Liver (tissue), 9 donors: ENCODE data around the gene RHOG. TPM values are rescaled to one million over a fixed set of nuclear protein-coding genes. Genes with fewer than 3 reads are reported as not detected.

Source experiments
- DNase-seq: peaks from one replicate; pipeline ENCODE4 v3.0.0-alpha.2; 2017; ENCODE audit warnings: low spot score
- H3K27ac ChIP-seq, 2 donors: one replicate each; pipeline ENCODE4 v1.7.0; 2013; ENCODE audit warnings: inconsistent platforms in 2 of 2, low read length in 2 of 2, control low read depth in 1 of 2, low read depth in 1 of 2, mild to moderate bottlenecking in 1 of 2
- H3K27me3 ChIP-seq, 4 donors: one replicate each; pipeline versions ENCODE4 v1.6.1 to v1.7.0; 2013; ENCODE audit warnings: low read length in 3 of 4, inconsistent platforms in 1 of 4, mild to moderate bottlenecking in 1 of 4, moderate library complexity in 1 of 4; ENCODE audit not compliant: control insufficient read depth in 4 of 4, insufficient read depth in 4 of 4
- H3K36me3 ChIP-seq, 4 donors: one replicate each; pipeline versions ENCODE4 v1.6.1 to v1.7.0; 2013; ENCODE audit warnings: low read length in 3 of 4, mild to moderate bottlenecking in 3 of 4, low read depth in 1 of 4, moderate library complexity in 1 of 4; ENCODE audit not compliant: control insufficient read depth in 4 of 4, insufficient read depth in 3 of 4
- H3K4me1 ChIP-seq, 4 donors: one replicate each; pipeline versions ENCODE4 v1.6.1 to v1.7.0; 2013; ENCODE audit warnings: low read length in 3 of 4, mild to moderate bottlenecking in 3 of 4, moderate library complexity in 1 of 4; ENCODE audit not compliant: control insufficient read depth in 4 of 4, insufficient read depth in 4 of 4
- H3K4me3 ChIP-seq, 3 donors: one replicate each; pipeline versions ENCODE4 v1.6.1 to v1.7.0; 2013; ENCODE audit warnings: low read length in 3 of 3, control low read depth in 1 of 3, low read depth in 1 of 3, mild to moderate bottlenecking in 1 of 3
- H3K9ac ChIP-seq, 2 donors: one replicate each; pipeline ENCODE4 v1.7.0; 2013; ENCODE audit warnings: low read length in 2 of 2, mild to moderate bottlenecking in 2 of 2, moderate library complexity in 2 of 2, control low read depth in 1 of 2, low read depth in 1 of 2
- H3K9me3 ChIP-seq, 4 donors: one replicate each; pipeline versions ENCODE4 v1.6.1 to v1.7.0; 2013; ENCODE audit warnings: low read length in 3 of 4; ENCODE audit not compliant: control insufficient read depth in 4 of 4
- ATF3 ChIP-seq: IDR thresholded peaks from 2 replicates; pipeline ENCODE4 v1.6.1; 2016; ENCODE audit warnings: antibody characterized with exemption
- EGR1 ChIP-seq, 2 donors: IDR thresholded peaks; 2 replicates each; pipeline ENCODE4 v1.6.1; 2016 to 2018; ENCODE audit warnings: antibody characterized with exemption in 2 of 2, low read depth in 2 of 2
- FOXA1 ChIP-seq: IDR thresholded peaks from 2 replicates; pipeline ENCODE4 v1.6.1; 2016; ENCODE audit warnings: antibody characterized with exemption
- FOXA2 ChIP-seq: IDR thresholded peaks from 2 replicates; pipeline ENCODE4 v1.6.1; 2016; ENCODE audit warnings: antibody characterized with exemption
- GABPA ChIP-seq, 2 donors: IDR thresholded peaks in 1 of 2; conservative IDR thresholded peaks in 1 of 2; 2 replicates each; pipeline ENCODE4 v1.6.1; 2016; ENCODE audit warnings: antibody characterized with exemption in 2 of 2, mild to moderate bottlenecking in 1 of 2, moderate library complexity in 1 of 2
- HNF4A ChIP-seq, 2 donors: conservative IDR thresholded peaks; 2 replicates each; pipeline ENCODE4 v1.6.1; 2016; ENCODE audit warnings: antibody characterized with exemption in 2 of 2, mild to moderate bottlenecking in 2 of 2
- HNF4G ChIP-seq: IDR thresholded peaks from 2 replicates; pipeline ENCODE4 v1.6.1; 2016; ENCODE audit warnings: antibody characterized with exemption
- RAD21 ChIP-seq, 2 donors: IDR thresholded peaks; 2 replicates each; pipeline ENCODE4 v1.6.1; 2016; ENCODE audit warnings: antibody characterized with exemption in 2 of 2, mild to moderate bottlenecking in 2 of 2
- RXRA ChIP-seq, 2 donors: IDR thresholded peaks; 2 replicates each; pipeline ENCODE4 v1.6.1; 2017 to 2018; ENCODE audit warnings: antibody characterized with exemption in 2 of 2, mild to moderate bottlenecking in 1 of 2
- SP1 ChIP-seq: IDR thresholded peaks from 2 replicates; pipeline ENCODE4 v1.6.1; 2018; ENCODE audit warnings: antibody characterized with exemption, mild to moderate bottlenecking
- YY1 ChIP-seq: IDR thresholded peaks from 2 replicates; pipeline ENCODE4 v1.6.1; 2016; ENCODE audit warnings: antibody characterized with exemption, mild to moderate bottlenecking
- ZBTB33 ChIP-seq: IDR thresholded peaks from 2 replicates; pipeline ENCODE4 v1.6.1; 2016; ENCODE audit warnings: antibody characterized with exemption
- WGBS: extraction: QIAGEN DNeasy Blood & Tissue Kit; methylation state at CpG from one replicate; pipeline ENCODE4 v1.1.7; 2013; 5-methylcytosine and 5-hydroxymethylcytosine counted together
- polyA plus RNA-seq, 2 donors: library from polyadenylated mRNA; stranded (reverse) in 1 of 2; unstranded in 1 of 2; fragments of 200-250 nt in 1 of 2; fragments of >200 nt in 1 of 2; fragmentation: Nextera tagmentation in 1 of 2; extraction: Ambion mirVana in 1 of 2; gene quantifications; one replicate each; pipeline versions ENCODE4 v1.2.1 to v1.2.3, GENCODE V29; 2013 to 2015
- total RNA-seq, 2 donors: library from RNA; depleted of rRNA; stranded (reverse); fragments of >200 nt; gene quantifications; one replicate each; pipeline ENCODE4 v1.2.3, GENCODE V29; 2014
- donor health status: healthy.
- donor health status: healthy.
- donor health status: healthy.
- donor health status: healthy.
- donor health status: healthy.

Gene RHOG
- total RNA-seq, result 10 to 100 TPM in 1 of 2 donors, 1 to 10 TPM in 1; 7.4 to 13.8 TPM
- polyA plus RNA-seq, result 10 to 100 TPM; 21.9 to 32.9 TPM

GRCh38 chr11:3840870-3841425, at the start of gene RHOG:
TSS of gene RHOG (minus strand) at chr11:3840959. CDS start at chr11:3828138, 12,821 bp downstream.
- 1% methylated on average over 42 of the region's 42 CpGs for WGBS

GRCh38 chr11:3890014-3890413, 49.3 kb upstream of the RHOG start:
- H3K36me3 ChIP-seq, result peaks cover 0 to 2% (median 0%) of the 10 kb centered on the region in 4 donors
- H3K9me3 ChIP-seq, result no peaks in the 10 kb centered on the region
- H3K4me3 ChIP-seq, result no peak overlapping the region
- no peak for TF ChIP-seq FOXA1
- TF ChIP-seq RAD21 (IDR thresholded peaks at IDR 0.05), result peak in 1 of 2 donors; percentile 41
- no peak for TF ChIP-seq ZBTB33
- peak; percentile 81 to 85 for TF ChIP-seq HNF4A (conservative IDR thresholded peaks at IDR 0.05)
- no peak for TF ChIP-seq FOXA2
- peak; percentile 17 for TF ChIP-seq SP1
- TF ChIP-seq RXRA (IDR thresholded peaks at IDR 0.05), result peak; percentile 43 to 66
- TF ChIP-seq HNF4G, result peak; percentile 29
- no peaks in the 10 kb centered on the region for H3K27me3 ChIP-seq
- H3K4me1 ChIP-seq, result peaks cover 10 to 44% (median 22%) of the 10 kb centered on the region in 4 donors
- 65% methylated on average over 2 of the region's 2 CpGs for WGBS
- H3K9ac ChIP-seq, result no peak overlapping the region
- no peak for DNase-seq
- H3K27ac ChIP-seq, result peak overlapping the region; percentile 19 to 28

More at GRCh38 chr11:3840870-3841425, at the start of gene RHOG:
- Histone ChIP-seq H3K27ac (peak within 1 kb of the TSS; percentile 84 to 94), H3K27me3 (no peaks in the 10 kb centered on the region), H3K36me3 (no peaks in the 10 kb centered on the region), H3K4me3 (peak within 1 kb of the TSS; percentile 52 to 89 (median 68)), H3K4me1 (peaks cover 0 to 13% (median 6%) of the 10 kb centered on the region in 4 donors), H3K9ac (peak within 1 kb of the TSS; percentile 48 to 60), H3K9me3 (no peaks in the 10 kb centered on the region)
- TF ChIP-seq ATF3, result no peak
- peak; percentile 44 to 50 for TF ChIP-seq RXRA (IDR thresholded peaks at IDR 0.05)
- DNase-seq, result peak; percentile 80

- Histone ChIP-seq H3K4me3 (no peak overlapping the region), H3K27ac (no peak overlapping the region), H3K36me3 (peaks cover 0 to 2% (median 0%) of the 10 kb centered on the region in 4 donors), H3K9me3 (no peaks in the 10 kb centered on the region), H3K27me3 (no peaks in the 10 kb centered on the region), H3K9ac (no peak overlapping the region), H3K4me1 (peaks cover 10 to 35% (median 17%) of the 10 kb centered on the region in 4 donors)
- no peak for DNase-seq
- TF ChIP-seq HNF4G (no peak), HNF4A (conservative IDR thresholded peaks at IDR 0.05) (no peak), GABPA (IDR thresholded peaks at IDR 0.05 in 1 of 2, conservative IDR thresholded peaks at IDR 0.05 in 1 of 2) (no peak)
Observed at GRCh38 chr11:3888876-3889275, 48.1 kb upstream of the RHOG start.

GRCh38 chr11:3886985-3887384, 46.2 kb upstream of the RHOG start:
- H3K27me3 ChIP-seq, result no peaks in the 10 kb centered on the region
- no peaks in the 10 kb centered on the region for H3K9me3 ChIP-seq
- peak in 1 of 2 donors; percentile 23 for TF ChIP-seq RAD21 (IDR thresholded peaks at IDR 0.05)
- TF ChIP-seq EGR1 (IDR thresholded peaks at IDR 0.05; ENCODE audit: low read depth in 2 of 2), result no peak
- peak; percentile 36 for TF ChIP-seq HNF4G
- TF ChIP-seq YY1, result no peak
- peak; percentile 62 to 77 for TF ChIP-seq HNF4A (conservative IDR thresholded peaks at IDR 0.05)
- H3K27ac ChIP-seq, result no peak overlapping the region
- peaks cover 0 to 2% (median 0%) of the 10 kb centered on the region in 4 donors for H3K36me3 ChIP-seq
- DNase-seq, result no peak
- H3K4me3 ChIP-seq, result no peak overlapping the region
- peaks cover 7 to 19% (median 11%) of the 10 kb centered on the region in 4 donors for H3K4me1 ChIP-seq
- H3K9ac ChIP-seq, result no peak overlapping the region
- 85% methylated on average over 1 of the region's 1 CpG for WGBS
